Loucy (cell line): ENCODE results near the gene CXXC4.

Experiments
- EZH2phosphoT487 ChIP-seq: fragments of 200-600 bp; IDR thresholded peaks from 2 replicates; pipeline ENCODE4 v1.6.1; 2018; ENCODE audit warnings: antibody characterized with exemption, mild to moderate bottlenecking, moderate library complexity, borderline replicate concordance
- TF ChIP-seq, protein P1 (sequence below): fragments of 200-600 bp; sonication (generic); conservative IDR thresholded peaks from 2 replicates; pipeline ENCODE4 v1.5.1; 2014; ENCODE audit warnings: mild to moderate bottlenecking, antibody characterized with exemption, low read length

- TF ChIP-seq EZH2phosphoT487: no peak
- TF ChIP-seq, protein P1, sequence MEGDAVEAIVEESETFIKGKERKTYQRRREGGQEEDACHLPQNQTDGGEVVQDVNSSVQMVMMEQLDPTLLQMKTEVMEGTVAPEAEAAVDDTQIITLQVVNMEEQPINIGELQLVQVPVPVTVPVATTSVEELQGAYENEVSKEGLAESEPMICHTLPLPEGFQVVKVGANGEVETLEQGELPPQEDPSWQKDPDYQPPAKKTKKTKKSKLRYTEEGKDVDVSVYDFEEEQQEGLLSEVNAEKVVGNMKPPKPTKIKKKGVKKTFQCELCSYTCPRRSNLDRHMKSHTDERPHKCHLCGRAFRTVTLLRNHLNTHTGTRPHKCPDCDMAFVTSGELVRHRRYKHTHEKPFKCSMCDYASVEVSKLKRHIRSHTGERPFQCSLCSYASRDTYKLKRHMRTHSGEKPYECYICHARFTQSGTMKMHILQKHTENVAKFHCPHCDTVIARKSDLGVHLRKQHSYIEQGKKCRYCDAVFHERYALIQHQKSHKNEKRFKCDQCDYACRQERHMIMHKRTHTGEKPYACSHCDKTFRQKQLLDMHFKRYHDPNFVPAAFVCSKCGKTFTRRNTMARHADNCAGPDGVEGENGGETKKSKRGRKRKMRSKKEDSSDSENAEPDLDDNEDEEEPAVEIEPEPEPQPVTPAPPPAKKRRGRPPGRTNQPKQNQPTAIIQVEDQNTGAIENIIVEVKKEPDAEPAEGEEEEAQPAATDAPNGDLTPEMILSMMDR: no peak
Observed at GRCh38 chr4:104519588-104519987, 24.9 kb upstream of the CXXC4 start.
